ENCODE measurements around the gene ATAD5. TPM values are rescaled to one million over a fixed set of nuclear protein-coding genes. Genes with fewer than 3 reads are reported as not detected.
"Not testable (repeated sequence)": the region's sequence is repeated elsewhere in the genome, so short reads cannot be mapped to it uniquely, and the experiment has no call there.

Gene ATAD5
- polyA plus RNA-seq, 1 experiment: 0.42 TPM

DNA sequence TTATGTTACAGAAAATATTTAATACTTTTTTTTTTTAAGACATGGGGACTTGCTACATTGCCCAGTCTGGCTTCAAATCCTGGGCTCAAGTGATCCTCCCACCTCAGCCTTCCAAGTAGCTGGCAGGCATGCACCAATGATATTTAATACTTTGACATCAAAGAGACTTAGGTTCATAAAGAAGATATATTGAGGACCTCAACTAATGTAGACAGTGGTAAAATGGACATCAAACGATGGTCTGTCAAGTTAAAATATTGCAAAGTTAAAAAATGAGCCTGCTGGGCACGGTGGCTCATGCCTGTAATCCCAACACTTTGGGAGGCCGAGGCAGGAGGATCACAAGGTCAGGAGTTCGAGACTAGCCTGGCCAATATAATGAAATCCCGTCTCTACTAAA, 65.5 kb downstream of the ATAD5 start:
- Histone ChIP-seq H3K4me3 (ENCODE audit: low read depth, low read length) (no peak overlapping the region), H3K27me3 (ENCODE audit: control insufficient read depth, insufficient read depth, low read length) (no peaks in the 10 kb centered on the region), H3K36me3 (ENCODE audit: control insufficient read depth, insufficient read depth, low read length) (no peaks in the 10 kb centered on the region; the same call in 1 of the 2 replicates)
- ChIA-PET POLR2A (no interaction called here), CTCF (no interaction called here)
- DNase-seq (ENCODE audit: low read depth): no peak
- no peak for TF ChIP-seq CTCF (IDR thresholded peaks at IDR 0.05; ENCODE audit: insufficient read depth, low read depth, low read length)

- TF ChIP-seq CTCF (IDR thresholded peaks at IDR 0.05; ENCODE audit: insufficient read depth, low read depth, low read length): no peak
- POLR2A ChIA-PET: no interaction called here
- Histone ChIP-seq H3K36me3 (ENCODE audit: control insufficient read depth, insufficient read depth, low read length) (no peaks in the 10 kb centered on the region; the same call in 1 of the 2 replicates), H3K27me3 (ENCODE audit: control insufficient read depth, insufficient read depth, low read length) (no peaks in the 10 kb centered on the region), H3K4me3 (ENCODE audit: low read depth, low read length) (peak overlapping the region; percentile 53)
- CTCF ChIA-PET: interaction anchor here (1.5 kb wide), 1 partner anchor 11 kb away, joined by 3 read pairs; no protein-coding TSS in a partner anchor
- DNase-seq (ENCODE audit: low read depth): no peak
Measured at GRCh38 chr17:30905742-30906100, 74.0 kb downstream of the ATAD5 start.

DNA sequence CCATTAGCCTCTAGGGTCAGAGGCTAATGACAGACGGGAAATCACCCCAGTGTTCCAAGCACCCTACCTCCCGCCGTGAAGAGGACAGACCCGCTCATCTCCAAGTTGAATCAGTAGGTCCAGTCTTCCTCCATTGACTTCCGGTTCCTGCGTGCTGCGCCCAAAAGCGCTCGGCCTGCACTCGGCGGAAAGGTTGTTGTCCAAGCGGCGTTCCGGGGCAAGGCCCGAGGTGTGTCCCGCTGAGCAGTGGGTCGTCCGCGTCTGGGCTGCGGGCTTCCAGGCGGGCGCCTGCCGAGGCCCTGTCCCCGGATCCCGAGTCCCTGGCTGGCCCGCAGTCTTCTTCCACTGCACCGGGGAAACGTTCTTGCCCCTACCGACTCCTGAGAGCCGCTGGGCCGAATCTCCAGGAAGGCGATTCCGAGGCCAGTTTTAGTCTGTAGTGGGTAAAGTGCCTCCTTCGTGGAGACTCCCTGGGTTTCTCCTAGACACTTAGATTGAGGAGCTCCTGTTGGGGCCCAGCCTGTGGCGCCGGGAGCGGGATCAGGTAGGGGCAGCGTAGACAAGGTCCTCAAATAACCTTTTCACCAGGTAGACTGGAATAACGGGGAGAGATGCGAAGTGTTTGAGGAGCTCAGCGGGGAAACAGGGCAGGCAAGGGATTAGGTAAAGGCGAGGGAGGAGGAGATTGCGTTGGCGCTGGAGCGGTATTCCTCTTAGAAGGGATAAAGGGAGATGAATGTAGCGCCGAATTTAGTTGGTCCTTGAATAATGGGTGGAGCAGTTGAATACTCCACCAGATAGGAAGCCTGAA, 74.5 kb downstream of the ATAD5 start, which contains the start of gene TEFM:
Gene TEFM, minus strand, starts transcription at position 138 of the 811 bp plus-strand sequence. Its CDS starts 40 bp downstream, at position 98.
- H3K27me3 ChIP-seq (ENCODE audit: control insufficient read depth, insufficient read depth, low read length): no peaks in the 10 kb centered on the region
- POLR2A ChIA-PET: no interaction called here
- peak within 1 kb of the TSS; percentile 53 for H3K4me3 ChIP-seq (ENCODE audit: low read depth, low read length)
- no peak for TF ChIP-seq CTCF (IDR thresholded peaks at IDR 0.05; ENCODE audit: insufficient read depth, low read depth, low read length)
- H3K36me3 ChIP-seq (ENCODE audit: control insufficient read depth, insufficient read depth, low read length): no peaks in the 10 kb centered on the region; the same call in 1 of the 2 replicates
- CTCF ChIA-PET: interaction anchor here (0.9 to 1.5 kb wide), 2 partner anchors 12 to 14 kb away, joined by 3 read pairs; no protein-coding TSS in a partner anchor
- DNase-seq (ENCODE audit: low read depth): peak; percentile 50

GRCh38 chr17:30908717-30909420, 77.1 kb downstream of the ATAD5 start:
- POLR2A ChIA-PET: no interaction called here
- Histone ChIP-seq H3K36me3 (ENCODE audit: control insufficient read depth, insufficient read depth, low read length) (no peaks in the 10 kb centered on the region; the same call in 1 of the 2 replicates), H3K27me3 (ENCODE audit: control insufficient read depth, insufficient read depth, low read length) (no peaks in the 10 kb centered on the region), H3K4me3 (ENCODE audit: low read depth, low read length) (no peak overlapping the region)
- no peak for DNase-seq (ENCODE audit: low read depth)
- CTCF ChIA-PET: no interaction called here
- no peak for TF ChIP-seq CTCF (IDR thresholded peaks at IDR 0.05; ENCODE audit: insufficient read depth, low read depth, low read length)

GRCh38 chr17:30910151-30910550, 78.4 kb downstream of the ATAD5 start:
- CTCF ChIA-PET: interaction anchor here (0.7 kb wide), 1 partner anchor 34 kb away, joined by 3 read pairs; no protein-coding TSS in a partner anchor
- DNase-seq (ENCODE audit: low read depth): not testable (repeated sequence)

More at GRCh38 chr17:30910151-30910550, 78.4 kb downstream of the ATAD5 start:
- H3K36me3 ChIP-seq (ENCODE audit: control insufficient read depth, insufficient read depth, low read length); H3K4me3 ChIP-seq (ENCODE audit: low read depth, low read length); POLR2A ChIA-PET; H3K27me3 ChIP-seq (ENCODE audit: control insufficient read depth, insufficient read depth, low read length): not testable (repeated sequence)

Measured in BJ (cell line).